ENCODE measurements around the gene GPN2. TPM values are rescaled to one million over a fixed set of nuclear protein-coding genes. Genes with fewer than 3 reads are reported as not detected.
"Not testable (repeated sequence)": the region's sequence is repeated elsewhere in the genome, so short reads cannot be mapped to it uniquely, and the experiment has no call there.

Gene GPN2
- polyA plus RNA-seq, 1 donor (not counting 4 experiments of a cell fraction or from before 2014, with no cell fraction given) = 31.9 TPM

- Histone ChIP-seq H3K79me2 (ENCODE audit: control insufficient read depth, insufficient read depth, low read length) (peaks cover 2% of the 10 kb centered on the region), H2AFZ (ENCODE audit: control insufficient read depth, low read length) (no peak overlapping the region), H3K9ac (ENCODE audit: control insufficient read depth, extremely low read depth, insufficient read depth, low read length) (peak overlapping the region; percentile 94), H3K9me1 (ENCODE audit: control insufficient read depth, extremely low read depth, insufficient read depth, low read length) (peaks cover 4% of the 10 kb centered on the region), H3K4me3 (ENCODE audit: control insufficient read depth in 2 of 3, extremely low read depth in 1 of 3, insufficient read depth in 2 of 3, low read depth in 1 of 3, low read length in 3 of 3) (peak overlapping the region in 1 of 3 experiments; percentile 44), H3K27me3 (ENCODE audit: control insufficient read depth, extremely low read depth, insufficient read depth, low read length) (no peaks in the 10 kb centered on the region), H3K9me3 (ENCODE audit: control insufficient read depth, low read depth, low read length) (no peaks in the 10 kb centered on the region), H3K4me2 (ENCODE audit: control insufficient read depth, extremely low read depth, insufficient read depth, low read depth, low read length) (peak overlapping the region; percentile 72), H3K36me3 (ENCODE audit: control insufficient read depth in 2 of 2, extremely low read depth in 1 of 2, insufficient read depth in 2 of 2, low read length in 2 of 2) (peaks cover 9 to 37% of the 10 kb centered on the region in 2 experiments), H4K20me1 (ENCODE audit: control insufficient read depth, extremely low read depth, insufficient read depth, low read length) (no peaks in the 10 kb centered on the region), H3K4me1 (ENCODE audit: control insufficient read depth, extremely low read depth, insufficient read depth, low read length) (peaks cover 57% of the 10 kb centered on the region), H3K27ac (ENCODE audit: control insufficient read depth, insufficient read depth, low read length) (peak overlapping the region; percentile 100)
- dilution Hi-C loops (cut with MboI; ENCODE audit: extremely low pct_ligation_motif_present, low sequenced_read_pairs) = no loop called here
- peak in 2 of 3 experiments; percentile 13 to 35 for TF ChIP-seq CTCF (optimal IDR thresholded peaks at IDR 0.05 in 1 of 3, IDR thresholded peaks at IDR 0.05 in 1 of 3, conservative IDR thresholded peaks at IDR 0.05 in 1 of 3; ENCODE audit: extremely low read depth in 1 of 3, insufficient read depth in 2 of 3, low read length in 3 of 3)
- no peak for TF ChIP-seq EZH2 (IDR thresholded peaks at IDR 0.05; ENCODE audit: low read length)
- FAIRE-seq (peak; percentile 97), DNase-seq (ENCODE audit: low read depth, low spot score) (no peak)
These were observed 40.9 kb downstream of the GPN2 start for GRCh38 chr1:26848941-26849774.

GRCh38 chr1:26848499-26848898 lies 41.6 kb downstream of the GPN2 start:
- Histone ChIP-seq H3K9ac (ENCODE audit: control insufficient read depth, extremely low read depth, insufficient read depth, low read length) (peak overlapping the region; percentile 94), H3K4me1 (ENCODE audit: control insufficient read depth, extremely low read depth, insufficient read depth, low read length) (peaks cover 50% of the 10 kb centered on the region), H3K4me3 (ENCODE audit: control insufficient read depth in 2 of 3, extremely low read depth in 1 of 3, insufficient read depth in 2 of 3, low read depth in 1 of 3, low read length in 3 of 3) (peak overlapping the region in 1 of 3 experiments; percentile 44)

GRCh38 chr1:26847826-26848225 lies 42.3 kb downstream of the GPN2 start:
- H3K4me2 ChIP-seq (ENCODE audit: control insufficient read depth, extremely low read depth, insufficient read depth, low read depth, low read length); dilution Hi-C loops (cut with MboI; ENCODE audit: extremely low pct_ligation_motif_present, low sequenced_read_pairs); H2AFZ ChIP-seq (ENCODE audit: control insufficient read depth, low read length); FAIRE-seq; H3K4me3 ChIP-seq (ENCODE audit: control insufficient read depth in 2 of 3, extremely low read depth in 1 of 3, insufficient read depth in 2 of 3, low read depth in 1 of 3, low read length in 3 of 3); H3K79me2 ChIP-seq (ENCODE audit: control insufficient read depth, insufficient read depth, low read length); DNase-seq (ENCODE audit: low read depth, low spot score); H3K9me1 ChIP-seq (ENCODE audit: control insufficient read depth, extremely low read depth, insufficient read depth, low read length); H4K20me1 ChIP-seq (ENCODE audit: control insufficient read depth, extremely low read depth, insufficient read depth, low read length); H3K9me3 ChIP-seq (ENCODE audit: control insufficient read depth, low read depth, low read length); H3K27me3 ChIP-seq (ENCODE audit: control insufficient read depth, extremely low read depth, insufficient read depth, low read length): not testable (repeated sequence)
- Histone ChIP-seq H3K36me3 (ENCODE audit: control insufficient read depth in 2 of 2, extremely low read depth in 1 of 2, insufficient read depth in 2 of 2, low read length in 2 of 2) (peaks cover 10 to 33% of the 10 kb centered on the region in 2 experiments), H3K27ac (ENCODE audit: control insufficient read depth, insufficient read depth, low read length) (peak overlapping the region; percentile 100), H3K9ac (ENCODE audit: control insufficient read depth, extremely low read depth, insufficient read depth, low read length) (peak overlapping the region; percentile 22), H3K4me1 (ENCODE audit: control insufficient read depth, extremely low read depth, insufficient read depth, low read length) (peaks cover 44% of the 10 kb centered on the region)

More at GRCh38 chr1:26848499-26848898, 41.6 kb downstream of the GPN2 start:
- TF ChIP-seq EZH2 (IDR thresholded peaks at IDR 0.05; ENCODE audit: low read length) (no peak), CTCF (optimal IDR thresholded peaks at IDR 0.05 in 1 of 3, IDR thresholded peaks at IDR 0.05 in 1 of 3, conservative IDR thresholded peaks at IDR 0.05 in 1 of 3; ENCODE audit: extremely low read depth in 1 of 3, insufficient read depth in 2 of 3, low read length in 3 of 3) (no peak)
- Histone ChIP-seq H3K9me1 (ENCODE audit: control insufficient read depth, extremely low read depth, insufficient read depth, low read length) (peaks cover 4% of the 10 kb centered on the region), H4K20me1 (ENCODE audit: control insufficient read depth, extremely low read depth, insufficient read depth, low read length) (no peaks in the 10 kb centered on the region), H3K79me2 (ENCODE audit: control insufficient read depth, insufficient read depth, low read length) (peaks cover 2% of the 10 kb centered on the region), H3K27ac (ENCODE audit: control insufficient read depth, insufficient read depth, low read length) (peak overlapping the region; percentile 100), H2AFZ (ENCODE audit: control insufficient read depth, low read length) (no peak overlapping the region), H3K36me3 (ENCODE audit: control insufficient read depth in 2 of 2, extremely low read depth in 1 of 2, insufficient read depth in 2 of 2, low read length in 2 of 2) (peaks cover 9 to 32% of the 10 kb centered on the region in 2 experiments), H3K9me3 (ENCODE audit: control insufficient read depth, low read depth, low read length) (no peaks in the 10 kb centered on the region), H3K4me2 (ENCODE audit: control insufficient read depth, extremely low read depth, insufficient read depth, low read depth, low read length) (peak overlapping the region; percentile 72), H3K27me3 (ENCODE audit: control insufficient read depth, extremely low read depth, insufficient read depth, low read length) (no peaks in the 10 kb centered on the region)
- DNase-seq (ENCODE audit: low read depth, low spot score) (no peak), FAIRE-seq (no peak)
- dilution Hi-C loops (cut with MboI; ENCODE audit: extremely low pct_ligation_motif_present, low sequenced_read_pairs) = no loop called here

All from keratinocyte (primary cell).